ENCODE results near the gene ZNF217. TPM values are rescaled to one million over a fixed set of nuclear protein-coding genes. Genes with fewer than 3 reads are reported as not detected.
"Not testable (repeated sequence)": the region's sequence is repeated elsewhere in the genome, so short reads cannot be mapped to it uniquely, and the experiment has no call there.

ZNF217 gene
- total RNA-seq, 6 donors from 2014 or later = 18.7 to 38.4 (median 33.9) TPM

DNA sequence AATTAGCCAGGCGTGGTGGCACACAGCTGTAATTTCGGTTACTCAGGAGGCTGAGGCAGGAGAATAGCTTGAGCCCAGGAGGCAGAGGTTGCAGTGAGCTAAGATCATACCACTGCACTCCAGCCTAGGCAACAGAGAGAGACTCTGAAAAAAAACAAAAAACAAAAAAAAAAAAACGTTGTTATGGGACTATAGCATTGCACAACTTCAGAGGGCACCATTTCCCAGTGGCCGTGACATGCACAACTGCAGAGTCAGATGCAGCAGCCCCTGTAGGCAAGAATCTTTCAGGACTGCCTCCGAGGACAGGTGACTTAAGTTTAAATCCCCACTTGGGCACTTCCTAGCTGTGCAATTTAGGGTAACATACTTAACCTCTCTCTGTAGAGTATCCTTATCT is 64.0 kb downstream of the ZNF217 start:
- no peaks in the 10 kb centered on the region for H3K27me3 ChIP-seq
- no peak overlapping the region for H3K4me3 ChIP-seq
- H3K4me1 ChIP-seq = no peaks in the 10 kb centered on the region
- DNase-seq (no peak), ATAC-seq (ENCODE audit: low FRiP score in 2 of 2) (no peak)
- no peak overlapping the region for H3K27ac ChIP-seq
- H3K36me3 ChIP-seq = no peaks in the 10 kb centered on the region
- TF ChIP-seq POLR2A (IDR thresholded peaks at IDR 0.05) (no peak), POLR2AphosphoS5 (IDR thresholded peaks at IDR 0.05) (no peak), EP300 (IDR thresholded peaks at IDR 0.05) (no peak)
- TF ChIP-seq, protein P1, sequence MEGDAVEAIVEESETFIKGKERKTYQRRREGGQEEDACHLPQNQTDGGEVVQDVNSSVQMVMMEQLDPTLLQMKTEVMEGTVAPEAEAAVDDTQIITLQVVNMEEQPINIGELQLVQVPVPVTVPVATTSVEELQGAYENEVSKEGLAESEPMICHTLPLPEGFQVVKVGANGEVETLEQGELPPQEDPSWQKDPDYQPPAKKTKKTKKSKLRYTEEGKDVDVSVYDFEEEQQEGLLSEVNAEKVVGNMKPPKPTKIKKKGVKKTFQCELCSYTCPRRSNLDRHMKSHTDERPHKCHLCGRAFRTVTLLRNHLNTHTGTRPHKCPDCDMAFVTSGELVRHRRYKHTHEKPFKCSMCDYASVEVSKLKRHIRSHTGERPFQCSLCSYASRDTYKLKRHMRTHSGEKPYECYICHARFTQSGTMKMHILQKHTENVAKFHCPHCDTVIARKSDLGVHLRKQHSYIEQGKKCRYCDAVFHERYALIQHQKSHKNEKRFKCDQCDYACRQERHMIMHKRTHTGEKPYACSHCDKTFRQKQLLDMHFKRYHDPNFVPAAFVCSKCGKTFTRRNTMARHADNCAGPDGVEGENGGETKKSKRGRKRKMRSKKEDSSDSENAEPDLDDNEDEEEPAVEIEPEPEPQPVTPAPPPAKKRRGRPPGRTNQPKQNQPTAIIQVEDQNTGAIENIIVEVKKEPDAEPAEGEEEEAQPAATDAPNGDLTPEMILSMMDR (IDR thresholded peaks at IDR 0.05) = no peak
- 82 to 84% methylated on average over 5 of the region's 5 CpGs for WGBS, 2 donors
- H3K9me3 ChIP-seq = no peaks in the 10 kb centered on the region

DNA sequence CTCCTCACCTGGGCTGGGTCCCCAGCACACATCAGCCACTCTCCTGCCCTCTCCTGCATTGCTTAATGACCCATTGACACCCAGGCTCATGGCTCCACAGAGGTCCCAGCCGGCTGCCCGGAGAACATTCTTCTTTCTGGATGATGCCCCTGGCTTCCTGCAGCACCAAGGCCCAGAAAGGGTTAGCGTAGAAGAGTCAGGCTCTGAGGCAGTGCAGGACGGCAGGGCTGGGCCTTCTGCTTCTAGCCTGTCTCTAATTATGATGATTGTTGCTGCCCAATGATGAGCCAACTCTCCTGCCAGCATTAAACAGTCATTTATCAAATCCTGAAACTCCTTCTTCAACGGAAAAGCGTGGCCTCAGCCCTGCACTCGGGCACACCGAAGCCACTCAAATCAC is 66.4 kb downstream of the ZNF217 start:
- TF ChIP-seq EP300 (IDR thresholded peaks at IDR 0.05) (no peak), POLR2AphosphoS5 (IDR thresholded peaks at IDR 0.05) (no peak)
- Histone ChIP-seq H3K4me1 (no peaks in the 10 kb centered on the region), H3K27me3 (no peaks in the 10 kb centered on the region), H3K36me3 (no peaks in the 10 kb centered on the region), H3K27ac (no peak overlapping the region), H3K9me3 (no peaks in the 10 kb centered on the region), H3K4me3 (no peak overlapping the region)
- no peak for ATAC-seq (ENCODE audit: low FRiP score in 2 of 2)
- DNase-seq = no peak
- WGBS, 2 donors = 85 to 88% methylated on average over 8 of the region's 8 CpGs

DNA sequence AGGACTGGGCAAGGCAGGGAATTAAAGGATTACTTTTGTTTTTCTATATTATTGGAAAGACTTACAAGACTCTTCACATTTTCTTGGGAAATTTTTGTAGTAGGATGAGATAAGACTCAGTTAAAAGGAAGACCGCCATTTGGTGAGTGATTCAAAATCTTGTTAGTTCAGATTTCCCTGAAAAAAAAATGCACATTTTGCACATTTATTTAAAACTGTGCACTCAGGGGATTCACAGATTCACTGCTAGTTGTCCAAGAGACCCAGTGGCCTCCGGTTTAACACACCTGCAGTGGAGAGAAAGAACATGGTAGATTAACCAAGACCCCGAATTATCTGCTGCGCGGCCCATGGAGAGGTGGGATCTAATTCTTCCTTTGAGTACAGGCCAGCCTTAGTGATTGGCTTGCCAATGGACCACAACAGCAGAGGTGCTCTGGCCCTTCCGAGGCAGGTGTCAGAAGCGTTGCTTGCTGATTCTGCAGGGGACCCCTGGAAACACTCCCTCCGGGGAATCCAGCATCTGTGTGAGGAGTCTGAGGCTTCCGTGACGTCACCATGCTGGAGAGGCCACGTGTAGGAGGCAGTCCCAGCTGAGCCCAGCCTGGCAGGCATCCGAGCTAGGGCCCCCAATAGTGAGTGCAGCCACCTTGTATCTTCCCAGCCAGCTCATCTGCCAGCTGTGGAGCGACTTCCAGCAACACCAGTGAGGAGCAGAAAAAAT is 68.9 kb downstream of the ZNF217 start:
- no peaks in the 10 kb centered on the region for H3K27me3 ChIP-seq
- H3K36me3 ChIP-seq = no peaks in the 10 kb centered on the region
- 72 to 83% methylated on average over 9 to 13 of the region's 13 CpGs for WGBS, 2 donors
- no peaks in the 10 kb centered on the region for H3K4me1 ChIP-seq
- no peak for DNase-seq
- no peak for TF ChIP-seq POLR2A (IDR thresholded peaks at IDR 0.05)
- TF ChIP-seq, protein P1 (IDR thresholded peaks at IDR 0.05) = no peak
- no peak for TF ChIP-seq POLR2AphosphoS5 (IDR thresholded peaks at IDR 0.05)
- no peak for TF ChIP-seq EP300 (IDR thresholded peaks at IDR 0.05)
- no peaks in the 10 kb centered on the region for H3K9me3 ChIP-seq
- no peak overlapping the region for H3K27ac ChIP-seq
- H3K4me3 ChIP-seq = no peak overlapping the region
- ATAC-seq (ENCODE audit: low FRiP score in 2 of 2) = no peak

DNA sequence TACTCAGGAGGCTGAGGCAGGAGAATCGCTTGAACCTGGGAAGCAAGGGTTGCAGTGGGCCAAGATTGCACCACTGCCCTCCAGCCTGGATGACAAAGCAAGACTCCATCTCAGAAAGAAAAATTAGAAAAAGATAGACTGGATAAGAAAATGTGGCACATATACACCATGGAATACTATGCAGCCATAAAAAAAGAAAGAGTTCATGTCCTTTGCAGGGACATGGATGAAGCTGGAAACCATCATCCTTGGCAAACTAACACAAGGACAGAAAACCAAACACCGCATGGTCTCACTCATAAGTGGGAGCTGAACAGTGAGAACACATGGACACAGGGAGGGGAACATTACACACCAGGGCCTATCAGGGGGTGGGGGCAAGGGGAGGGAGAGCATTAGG is 70.0 kb downstream of the ZNF217 start:
- H3K4me3 ChIP-seq; H3K36me3 ChIP-seq; H3K27me3 ChIP-seq; ATAC-seq (ENCODE audit: low FRiP score in 2 of 2); DNase-seq; H3K9me3 ChIP-seq; H3K27ac ChIP-seq; H3K4me1 ChIP-seq: not testable (repeated sequence)
- 82 to 96% methylated on average over 2 of the region's 2 CpGs for WGBS, 2 donors

DNA sequence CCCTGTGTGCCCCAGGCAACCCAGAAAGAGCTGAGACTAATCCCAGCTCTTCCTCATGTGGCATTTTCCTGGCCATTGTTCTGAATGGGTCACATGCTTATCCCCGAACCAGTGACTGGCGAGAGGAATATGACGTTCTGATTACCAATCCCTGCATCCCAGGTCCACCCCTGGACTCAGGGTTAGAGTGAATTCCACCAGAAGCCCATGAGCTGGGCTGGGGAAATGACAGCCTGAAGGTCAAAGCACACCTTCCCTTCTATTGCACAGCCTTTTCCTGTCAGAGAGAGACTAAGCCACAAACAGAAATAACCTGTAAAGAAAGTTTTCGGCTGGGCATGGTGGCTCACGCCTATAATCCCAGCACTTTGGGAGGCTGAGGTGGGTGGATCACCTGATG is 70.9 kb downstream of the ZNF217 start:
- 80 to 84% methylated on average over 5 of the region's 5 CpGs for WGBS, 2 donors
- H3K27ac ChIP-seq = no peak overlapping the region
- DNase-seq (no peak), ATAC-seq (ENCODE audit: low FRiP score in 2 of 2) (no peak)
- no peaks in the 10 kb centered on the region for H3K27me3 ChIP-seq
- no peaks in the 10 kb centered on the region for H3K9me3 ChIP-seq
- TF ChIP-seq EP300 (IDR thresholded peaks at IDR 0.05) (no peak), POLR2A (IDR thresholded peaks at IDR 0.05) (no peak), POLR2AphosphoS5 (IDR thresholded peaks at IDR 0.05) (no peak)
- TF ChIP-seq, protein P1 (IDR thresholded peaks at IDR 0.05) = no peak
- no peaks in the 10 kb centered on the region for H3K4me1 ChIP-seq
- H3K36me3 ChIP-seq = no peaks in the 10 kb centered on the region
- no peak overlapping the region for H3K4me3 ChIP-seq

DNA sequence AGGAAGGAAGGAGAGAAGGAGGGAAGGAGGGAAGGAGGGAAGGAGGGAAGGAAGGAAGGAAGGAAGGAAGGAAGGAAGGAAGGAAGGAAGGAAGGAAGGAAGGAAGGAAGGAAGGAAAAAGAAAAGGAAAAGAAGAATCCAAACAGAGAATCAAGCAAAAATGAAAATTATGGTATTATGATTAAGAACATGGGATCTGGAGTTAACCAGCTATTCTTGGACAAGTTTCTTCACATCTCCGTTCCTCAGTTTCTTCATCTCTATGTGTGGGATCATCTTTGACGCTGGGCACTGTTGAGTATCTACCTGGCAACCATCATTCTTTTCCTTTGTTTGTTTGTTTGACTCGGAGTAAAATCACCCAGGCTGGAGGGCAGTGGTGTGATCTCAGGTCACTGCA is 71.6 kb downstream of the ZNF217 start:
- no peaks in the 10 kb centered on the region for H3K27me3 ChIP-seq
- no peaks in the 10 kb centered on the region for H3K36me3 ChIP-seq
- H3K4me1 ChIP-seq = no peaks in the 10 kb centered on the region
- no peak overlapping the region for H3K4me3 ChIP-seq
- H3K9me3 ChIP-seq = no peaks in the 10 kb centered on the region
- no peak for TF ChIP-seq POLR2AphosphoS5 (IDR thresholded peaks at IDR 0.05)
- TF ChIP-seq POLR2A (IDR thresholded peaks at IDR 0.05) = no peak
- TF ChIP-seq EP300 (IDR thresholded peaks at IDR 0.05) = no peak
- TF ChIP-seq, protein P1 (IDR thresholded peaks at IDR 0.05) = no peak
- DNase-seq (no peak), ATAC-seq (ENCODE audit: low FRiP score in 2 of 2) (no peak)
- no peak overlapping the region for H3K27ac ChIP-seq
- 68 to 79% methylated on average over 3 of the region's 3 CpGs for WGBS, 2 donors

DNA sequence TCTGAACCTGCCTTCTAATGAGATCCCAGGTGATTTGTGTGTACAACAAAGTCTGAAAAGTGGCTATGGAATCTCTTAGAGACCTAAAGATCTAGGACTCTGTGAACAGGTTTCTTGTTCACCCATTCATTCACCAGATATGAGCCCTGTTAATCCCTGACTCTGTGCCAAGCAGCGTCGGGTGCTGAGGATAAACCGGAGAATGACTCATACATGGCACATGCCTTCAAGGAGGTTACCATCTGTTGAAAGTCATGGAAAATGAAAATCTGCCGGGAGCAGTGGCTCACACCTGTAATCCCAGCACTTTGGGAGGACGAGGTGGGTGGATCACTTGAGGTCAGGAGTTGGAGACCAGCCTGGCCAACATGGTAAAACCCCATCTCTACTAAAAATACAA is 72.2 kb downstream of the ZNF217 start:
- not testable (repeated sequence) for H3K4me3 ChIP-seq; ATAC-seq (ENCODE audit: low FRiP score in 2 of 2); H3K27me3 ChIP-seq; DNase-seq; H3K4me1 ChIP-seq; H3K36me3 ChIP-seq; H3K9me3 ChIP-seq; H3K27ac ChIP-seq
- WGBS, 2 donors = 79 to 87% methylated on average over 5 of the region's 5 CpGs

All from upper lobe of left lung (tissue), 6 donors.